HG03521 (cell line): Measurements from ENCODE around the gene PACS2.
A peak's percentile ranks its signal among the peaks of the same experiment; 100 is the strongest.
"Not testable (repeated sequence)": the region's sequence is repeated elsewhere in the genome, so short reads cannot be mapped to it uniquely, and the experiment has no call there.

Source experiments
- ATAC-seq: cut with Tn5 transposase; IDR thresholded peaks from one replicate; pipeline ENCODE4 v1.9.1; 2021; ENCODE audit warnings: mild to moderate bottlenecking, moderate library complexity; ENCODE audit not compliant: unreplicated experiment

PACS2 gene

DNA sequence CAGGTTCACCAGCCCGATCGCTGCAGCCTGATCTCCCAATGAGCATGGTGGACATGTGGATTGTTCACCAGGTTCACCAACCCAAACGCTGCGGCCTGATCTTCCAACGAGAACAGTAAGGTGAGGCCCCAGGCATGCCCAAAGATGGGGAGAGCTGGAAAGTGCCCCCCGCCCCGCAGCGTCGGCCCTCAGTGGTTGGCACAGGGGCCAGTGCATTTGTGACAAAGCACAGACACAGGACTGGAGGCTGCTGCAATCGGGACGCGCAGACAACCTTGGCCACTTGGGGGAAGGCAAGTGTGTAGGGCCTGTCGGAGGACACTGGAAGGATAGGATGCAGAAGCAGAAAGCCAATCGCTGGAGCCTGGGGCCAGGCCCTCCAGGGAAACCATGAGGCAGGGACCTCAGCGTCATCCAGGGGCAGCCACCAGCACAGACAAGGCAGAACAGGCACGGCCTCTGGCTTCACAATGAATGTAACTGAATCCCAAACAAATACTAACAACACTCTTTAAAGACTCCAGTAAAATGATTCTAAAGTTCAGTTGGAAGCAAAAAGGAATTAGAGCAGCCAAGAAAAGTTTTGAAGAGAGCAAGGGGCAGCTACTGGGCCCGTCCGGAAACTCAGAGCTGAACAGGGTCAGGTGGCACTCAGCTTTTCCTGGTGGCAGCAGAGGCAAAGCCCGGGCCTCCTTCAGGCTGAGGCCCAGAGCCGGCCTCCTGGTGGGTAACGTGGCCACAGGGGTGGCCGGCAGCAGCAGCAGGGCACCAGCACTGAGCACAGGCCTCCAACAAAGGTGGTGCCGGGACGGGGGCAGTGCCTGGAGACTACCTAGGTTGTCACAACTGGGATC is 27.1 kb upstream of the PACS2 start:
- no peak for ATAC-seq

DNA sequence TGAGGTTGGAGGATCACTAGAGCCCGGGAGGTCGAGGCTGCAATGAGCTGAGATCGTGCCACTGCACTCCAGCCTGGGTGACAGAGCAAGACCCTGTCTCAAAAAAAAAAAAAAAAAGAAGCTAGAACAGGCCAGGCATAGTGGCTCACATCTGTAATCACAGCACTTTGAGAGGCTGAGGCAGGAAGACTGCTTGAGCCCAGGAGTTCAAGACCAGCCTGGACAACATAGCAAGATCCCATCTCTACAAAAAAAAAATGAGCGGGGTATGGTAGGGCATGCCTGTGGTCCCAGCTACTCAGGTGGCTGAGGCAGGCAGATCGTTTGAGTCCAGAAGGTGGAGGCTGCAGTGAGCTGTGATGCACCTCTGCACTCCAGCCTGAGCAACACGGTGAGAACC is 25.6 kb upstream of the PACS2 start:
- ATAC-seq: not testable (repeated sequence)

DNA sequence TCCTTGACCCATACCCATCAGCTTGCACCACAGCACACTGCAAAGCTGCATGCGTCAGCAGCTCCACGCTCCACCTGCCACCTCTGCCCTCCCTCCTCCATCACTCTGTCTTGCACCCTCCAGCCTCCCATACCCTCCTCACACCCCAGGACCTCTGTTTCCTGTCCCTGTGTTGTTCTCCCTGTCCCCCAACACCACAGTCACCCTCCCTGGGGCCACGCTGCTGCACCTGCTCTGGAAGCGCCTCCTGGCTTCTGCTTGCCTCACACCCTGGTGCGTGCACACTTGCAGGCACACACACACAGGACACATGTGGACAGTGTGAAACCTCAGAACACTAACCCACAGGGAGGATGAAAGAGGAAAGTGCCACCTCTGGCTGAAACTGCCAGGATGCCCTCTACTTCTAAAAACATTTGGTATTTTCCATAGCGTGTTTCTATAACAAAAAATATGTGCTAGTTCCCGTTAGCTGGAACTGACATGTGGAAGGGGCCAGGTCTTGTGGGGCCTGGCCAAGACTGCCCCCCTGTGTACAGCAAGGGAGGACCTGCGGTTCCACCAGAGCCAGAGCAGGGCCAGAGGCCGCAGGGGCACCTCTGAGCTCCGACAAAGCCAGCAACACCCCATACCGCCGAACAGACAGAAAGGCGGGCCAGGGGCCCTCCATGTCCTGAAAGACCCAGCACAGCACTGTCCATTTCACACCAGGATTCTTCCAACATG is 23.8 kb upstream of the PACS2 start:
- no peak for ATAC-seq

DNA sequence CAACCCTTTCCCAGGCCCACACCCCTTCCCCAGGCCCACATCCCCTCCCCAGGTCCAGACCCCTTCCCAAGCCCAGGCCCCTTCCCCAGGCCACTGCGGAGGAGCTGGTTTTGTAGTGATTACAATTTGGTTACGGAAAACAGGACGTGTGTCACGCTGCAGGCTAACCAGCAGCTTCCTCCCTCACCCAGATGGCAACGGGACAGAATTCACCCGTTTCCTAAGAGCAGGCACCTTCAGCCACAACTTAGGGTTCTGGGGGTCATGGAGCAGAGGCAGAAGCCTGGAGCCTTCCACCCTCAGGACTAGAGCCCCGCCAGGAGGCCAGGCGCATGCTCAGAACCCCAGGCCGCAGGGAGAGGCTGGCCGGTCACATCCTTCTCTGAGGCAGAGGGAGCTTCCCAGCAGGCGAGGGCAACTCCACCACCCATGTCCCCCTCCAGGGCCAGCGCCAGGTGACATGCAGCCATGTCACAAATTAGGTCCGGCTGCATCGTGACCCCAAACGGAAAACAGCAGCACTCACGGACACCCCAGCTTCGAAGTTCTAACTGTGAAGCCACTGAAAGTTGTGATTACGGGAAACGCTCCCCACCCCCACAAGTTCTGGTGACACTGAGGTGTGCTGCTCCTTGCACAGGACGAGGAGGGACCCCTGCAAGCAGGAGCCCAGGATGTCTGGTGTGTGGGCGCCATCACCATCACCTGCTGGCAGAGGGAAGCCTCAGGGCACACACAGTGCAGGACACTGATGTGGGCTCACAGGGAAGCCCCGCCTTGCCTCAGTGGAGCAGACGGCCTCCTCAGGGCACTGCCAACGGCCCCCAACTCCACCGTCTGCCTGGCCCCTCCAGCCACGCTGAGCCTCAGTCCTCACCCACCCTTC is 21.5 kb upstream of the PACS2 start:
- ATAC-seq: no peak

DNA sequence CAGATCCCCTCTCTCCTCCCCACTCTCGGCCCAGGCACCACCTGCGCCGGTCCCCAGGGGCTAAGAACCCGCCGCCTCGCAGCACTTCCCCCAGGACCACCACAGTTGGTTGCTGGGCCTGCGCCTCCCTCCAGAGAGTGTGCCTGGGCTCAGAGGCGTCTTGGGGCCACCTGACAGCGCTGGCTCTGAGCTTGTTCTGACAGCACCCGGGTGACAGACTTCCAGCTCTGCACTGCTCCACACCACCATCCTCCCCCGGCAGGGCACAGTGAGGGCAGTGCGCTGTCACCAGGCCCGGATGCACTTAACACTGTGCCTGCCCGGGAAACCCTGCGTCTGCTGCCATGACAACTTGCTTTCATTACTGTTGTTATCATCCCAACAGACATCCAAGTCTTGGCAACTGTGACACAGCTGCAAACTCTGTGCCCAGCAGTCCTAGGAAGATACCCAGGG is 20.4 kb upstream of the PACS2 start:
- no peak for ATAC-seq

DNA sequence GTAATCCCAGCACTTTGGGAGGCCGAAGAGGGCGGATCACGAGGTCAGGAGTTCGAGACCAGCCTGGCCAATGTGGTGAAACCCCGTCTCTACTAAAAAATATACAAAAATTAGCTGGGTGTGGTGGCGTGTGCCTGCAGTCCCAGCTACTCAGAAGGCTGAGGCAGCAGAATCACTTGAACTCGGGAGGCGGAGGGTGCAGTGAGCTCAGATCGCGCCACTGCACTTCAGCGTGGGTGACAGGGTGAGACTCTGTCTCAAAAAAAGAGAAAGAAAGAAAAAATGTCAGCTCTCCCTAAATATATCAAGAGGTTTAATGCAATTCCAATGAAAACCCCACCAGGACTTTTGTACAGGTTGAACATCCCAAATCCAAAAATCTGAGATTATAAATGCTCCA is 17.2 kb upstream of the PACS2 start:
- not testable (repeated sequence) for ATAC-seq

DNA sequence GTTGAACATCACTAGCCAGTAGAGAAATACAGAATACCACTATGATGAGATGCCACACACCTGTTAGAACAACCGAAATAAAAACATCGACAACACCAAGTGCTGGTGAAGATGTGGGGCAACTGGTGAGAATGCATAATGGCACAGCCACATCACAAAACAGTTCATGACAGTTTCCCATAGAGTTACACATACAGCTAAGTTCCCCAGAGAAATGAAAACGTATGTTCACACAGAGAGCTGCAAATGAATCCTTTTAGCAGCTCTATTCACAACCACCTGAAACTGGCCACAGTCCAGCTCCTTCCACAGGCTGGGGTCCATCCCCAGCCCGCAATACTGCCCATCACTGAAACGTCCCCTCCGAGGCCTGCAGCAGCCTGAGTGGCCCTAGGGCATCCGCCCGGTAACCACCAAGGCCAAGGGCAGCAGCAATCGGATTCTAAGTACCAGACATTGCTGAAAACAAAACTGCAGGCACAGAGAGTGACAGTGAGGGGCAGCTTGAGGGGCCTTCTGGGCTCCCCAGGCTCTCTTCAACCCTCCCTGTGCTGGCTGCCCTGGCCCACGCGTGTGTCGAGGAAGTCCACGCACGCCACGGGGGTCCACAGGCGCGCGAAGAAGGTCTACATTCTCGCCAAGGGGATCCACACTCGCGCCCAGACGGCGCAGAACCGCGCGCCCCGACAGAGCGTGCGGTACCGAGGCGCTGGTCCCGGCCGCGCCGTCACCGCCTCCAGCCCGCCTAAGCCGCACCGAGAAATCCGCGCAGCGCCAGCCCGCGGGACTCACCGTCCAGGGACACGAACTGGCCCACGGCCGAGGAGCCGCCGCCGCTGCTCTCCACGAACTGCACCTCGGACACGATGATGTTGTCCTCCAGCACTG is 14.7 kb upstream of the PACS2 start:
- ATAC-seq: peak; percentile 13

DNA sequence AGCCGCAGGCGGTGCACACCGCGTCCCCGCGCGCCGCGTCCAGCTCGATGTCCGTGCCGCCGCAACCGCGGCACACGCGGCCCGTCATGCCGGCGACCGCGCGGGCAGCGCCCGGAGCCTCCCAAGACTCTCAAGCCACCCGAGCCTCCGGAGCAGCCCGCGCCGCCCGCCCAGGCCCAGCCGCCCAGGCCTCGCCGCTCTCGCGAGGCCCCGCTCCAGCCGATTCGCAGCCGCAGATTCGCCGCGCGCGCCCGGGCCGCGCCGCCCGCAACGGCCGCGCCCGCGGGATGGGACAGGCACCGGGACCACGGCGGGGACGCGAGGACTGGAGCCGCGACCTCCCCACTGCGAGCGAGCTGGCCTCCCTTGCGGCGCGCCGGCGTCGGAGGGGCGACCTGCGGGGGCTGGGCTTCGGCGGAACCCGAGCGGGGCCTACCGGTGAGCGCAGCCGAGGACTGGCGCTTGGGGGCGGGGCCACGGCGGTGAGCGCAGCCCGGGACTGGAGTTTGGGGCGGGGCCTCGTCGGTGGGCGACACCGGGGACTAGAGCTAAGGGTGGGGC is 13.9 kb upstream of the PACS2 start, which contains the start of gene BRF1:
Gene BRF1, minus strand, starts transcription at position 460 of the 561 bp plus-strand sequence. Its CDS starts 372 bp downstream, at position 88.
- peak; percentile 83 for ATAC-seq

DNA sequence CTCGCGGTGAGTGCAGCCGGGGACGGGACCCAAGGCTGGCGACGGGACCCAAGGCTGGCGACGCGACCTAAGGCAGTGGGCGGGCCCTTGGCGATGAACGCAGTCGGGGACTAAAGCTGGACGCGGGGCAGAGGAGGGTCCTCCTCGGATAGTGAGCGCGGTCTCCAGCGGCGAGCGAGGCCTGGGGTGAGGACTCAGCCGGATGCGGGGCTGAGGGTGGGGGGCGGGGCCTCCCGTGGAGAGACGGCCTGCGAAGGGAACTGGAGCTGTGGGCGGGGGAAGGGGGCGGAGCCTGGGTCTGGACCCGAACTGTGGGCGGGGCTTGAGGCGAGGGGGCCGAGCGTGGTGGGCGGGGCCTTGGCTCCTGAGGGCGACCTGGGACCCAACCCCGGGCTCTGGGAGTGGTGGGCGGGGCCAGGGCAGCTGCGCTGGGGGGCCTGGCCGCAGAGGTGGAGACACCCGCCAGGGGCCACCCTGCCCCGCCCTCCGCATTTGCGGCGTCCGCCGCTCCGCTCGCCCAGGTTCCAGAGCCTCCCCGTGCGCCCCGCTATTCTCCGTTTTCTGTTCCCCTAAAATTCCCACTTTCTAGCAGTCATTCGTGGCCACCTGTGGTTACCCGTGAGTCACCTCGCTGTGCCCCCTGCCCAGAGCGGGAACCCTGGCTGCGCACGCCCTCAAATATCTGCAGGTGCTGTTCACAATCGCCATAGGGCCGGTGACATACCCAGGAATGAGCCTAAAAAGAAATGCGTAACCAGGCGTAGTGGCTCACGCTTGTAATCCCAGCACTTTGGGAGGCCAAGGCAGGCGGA is 13.2 kb upstream of the PACS2 start:
- ATAC-seq: peak; percentile 58

DNA sequence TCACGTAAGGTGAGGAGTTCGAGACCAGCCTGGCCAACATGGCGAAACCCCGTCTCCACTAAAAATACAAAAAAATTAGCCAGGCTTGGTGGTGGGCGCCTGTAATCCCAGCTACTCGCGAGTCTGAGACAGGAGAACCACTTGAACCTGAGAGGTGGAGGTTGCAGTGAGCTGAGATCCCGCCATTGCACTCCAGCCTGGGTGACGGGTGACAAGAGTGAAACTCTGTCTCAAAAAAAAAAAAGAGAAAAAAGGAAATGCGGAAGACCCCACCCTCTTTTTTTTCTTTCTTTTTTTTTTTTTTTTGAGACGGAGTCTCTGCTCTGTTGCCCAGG is 12.7 kb upstream of the PACS2 start:
- ATAC-seq: not testable (repeated sequence)

DNA sequence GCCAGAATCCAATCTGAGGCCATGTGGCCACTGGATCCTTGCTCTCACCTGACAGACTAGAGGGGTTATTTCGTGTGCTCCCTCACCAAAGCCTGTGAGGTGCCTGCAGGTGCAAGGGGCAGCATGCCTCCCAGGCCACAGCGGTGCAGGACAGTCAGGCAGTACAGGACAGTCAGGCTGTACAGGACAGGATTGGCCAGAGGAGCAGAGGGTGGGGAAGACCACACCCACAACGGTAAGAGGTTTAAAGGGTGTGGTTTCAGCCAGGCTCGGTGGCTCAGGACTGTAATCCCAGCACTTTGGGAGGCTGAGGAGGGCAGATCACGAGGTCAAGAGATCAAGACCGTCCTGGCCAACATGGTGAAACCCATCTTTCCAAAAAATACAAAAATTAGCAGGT is 10.6 kb upstream of the PACS2 start:
- ATAC-seq: no peak

DNA sequence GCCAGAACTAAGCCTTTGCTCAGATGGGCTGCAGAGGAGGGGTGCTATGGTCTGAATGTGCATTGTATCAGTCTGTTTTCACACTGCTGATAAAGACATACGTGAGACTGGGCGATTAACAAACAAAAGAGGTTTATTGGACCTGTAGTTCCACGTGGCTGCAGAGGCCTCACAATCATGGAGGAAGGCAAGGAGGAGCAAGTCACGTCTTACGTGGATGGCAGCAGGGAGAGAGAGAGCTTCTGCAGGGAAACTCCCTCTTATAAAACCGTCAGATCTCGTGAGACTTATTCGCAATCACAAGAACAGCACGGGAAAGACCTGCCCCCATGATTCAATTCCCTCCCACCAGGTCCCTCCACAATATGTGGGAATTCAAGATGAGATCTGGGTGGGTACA is 10.0 kb upstream of the PACS2 start:
- no peak for ATAC-seq

DNA sequence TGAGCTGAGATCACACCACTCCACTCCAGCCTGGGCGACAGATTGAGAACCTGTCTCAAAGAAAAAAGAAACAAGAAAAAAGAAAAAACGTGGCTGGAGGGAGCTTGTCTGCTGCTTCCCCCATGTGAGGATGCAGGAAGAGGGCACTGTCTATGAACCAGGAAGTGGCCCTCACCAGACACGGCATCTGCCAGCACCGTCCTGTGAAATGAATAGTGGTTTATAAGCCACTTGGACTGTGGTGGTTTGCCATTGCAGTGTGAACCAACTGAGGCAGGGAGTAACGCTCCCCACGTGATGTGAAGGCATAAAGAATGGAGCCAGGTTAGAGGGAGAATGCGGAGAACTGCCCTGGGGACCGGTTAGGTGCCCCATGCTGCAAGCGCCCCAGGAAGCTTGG is 9.2 kb upstream of the PACS2 start:
- no peak for ATAC-seq

DNA sequence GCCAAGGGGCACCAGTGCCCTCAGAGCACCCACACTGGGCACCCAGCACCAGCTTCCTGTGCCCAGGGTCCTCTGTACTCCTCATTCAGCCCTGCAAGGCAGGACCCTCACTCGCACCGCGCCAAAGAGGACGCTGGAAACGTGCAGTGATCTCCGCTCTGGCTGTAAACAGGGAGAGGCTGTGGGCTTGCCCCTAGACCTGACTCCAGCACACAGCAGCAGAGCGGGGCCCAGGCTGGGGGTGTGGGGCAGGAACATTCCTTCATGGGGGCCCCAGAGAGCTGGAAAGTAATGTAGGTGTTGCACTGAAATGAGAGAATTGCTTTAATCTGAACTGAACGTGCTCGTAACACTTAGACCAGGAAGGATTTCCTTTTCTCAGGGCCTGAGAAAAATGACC is 8.8 kb upstream of the PACS2 start:
- no peak for ATAC-seq

DNA sequence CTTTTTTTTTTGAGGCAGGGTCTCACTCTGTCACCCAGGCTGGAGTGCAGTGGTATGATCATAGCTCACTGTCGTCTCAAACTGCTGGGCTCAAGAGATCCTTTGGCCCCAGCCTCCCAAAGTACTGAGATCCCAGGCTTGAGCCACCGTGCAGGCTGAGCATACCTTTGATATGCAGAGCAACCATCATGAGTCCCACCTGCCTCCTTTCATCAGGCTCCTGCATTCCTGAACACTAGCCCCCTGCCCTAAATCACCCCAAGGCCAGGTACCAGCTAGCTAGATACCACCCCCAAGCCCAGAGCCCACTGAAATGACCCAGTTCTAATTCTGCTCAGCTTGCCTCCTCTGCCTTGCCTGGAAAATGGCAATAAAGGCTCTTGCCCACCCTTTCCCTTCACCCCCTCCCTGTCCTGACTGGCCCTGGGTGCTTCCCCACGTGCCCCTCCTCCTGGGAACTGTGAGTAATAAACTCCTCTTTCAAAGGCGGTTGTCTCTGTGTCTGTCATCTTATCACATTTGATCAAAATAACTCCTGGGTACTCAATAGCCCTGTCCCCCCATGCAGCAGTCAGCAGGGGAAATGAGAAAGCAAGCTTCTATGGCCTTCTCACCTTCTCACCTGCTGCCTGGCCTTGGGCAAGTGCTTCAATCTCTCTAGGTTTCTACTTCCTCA is 7.4 kb upstream of the PACS2 start:
- ATAC-seq: no peak

DNA sequence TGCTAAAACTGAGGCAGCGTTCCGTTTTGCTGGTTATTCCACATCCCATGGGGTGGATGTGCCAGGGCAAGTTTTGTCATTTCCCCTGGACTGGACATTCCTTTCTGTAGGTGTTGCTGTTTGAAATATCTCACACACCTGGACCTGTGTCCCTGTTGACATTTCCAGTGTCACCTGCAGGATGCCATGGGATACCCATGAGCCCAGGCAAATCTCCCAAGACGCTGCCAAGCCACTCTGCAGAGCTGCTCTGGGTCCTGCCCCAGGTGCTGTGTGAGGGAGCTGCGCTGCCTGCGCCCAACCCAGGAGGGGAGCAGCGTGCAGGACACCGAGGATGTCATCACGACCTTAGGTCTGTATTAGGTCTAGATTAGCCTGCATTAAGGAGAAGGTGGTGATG is 5.2 kb upstream of the PACS2 start:
- ATAC-seq: no peak

DNA sequence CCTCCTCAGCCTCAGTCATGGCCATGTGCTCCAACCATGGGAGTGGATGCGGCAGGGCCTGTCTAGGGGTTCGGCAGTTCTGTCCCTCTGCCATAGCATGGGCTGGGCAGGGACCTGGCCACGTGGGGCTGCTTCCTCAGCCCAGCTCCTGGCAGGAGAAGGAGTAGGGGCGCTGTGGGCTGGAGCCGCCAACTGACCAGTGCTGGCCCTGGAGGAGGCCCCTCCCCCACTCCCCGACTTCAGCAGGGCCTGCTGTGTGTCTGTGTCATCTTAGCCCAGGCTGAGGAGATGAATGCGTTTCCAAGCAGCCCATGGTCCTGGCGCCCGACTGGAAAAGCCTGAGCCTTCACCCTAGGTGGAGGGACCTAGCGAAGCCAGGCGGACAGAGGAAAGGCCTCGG is 2.7 kb upstream of the PACS2 start:
- ATAC-seq: no peak

DNA sequence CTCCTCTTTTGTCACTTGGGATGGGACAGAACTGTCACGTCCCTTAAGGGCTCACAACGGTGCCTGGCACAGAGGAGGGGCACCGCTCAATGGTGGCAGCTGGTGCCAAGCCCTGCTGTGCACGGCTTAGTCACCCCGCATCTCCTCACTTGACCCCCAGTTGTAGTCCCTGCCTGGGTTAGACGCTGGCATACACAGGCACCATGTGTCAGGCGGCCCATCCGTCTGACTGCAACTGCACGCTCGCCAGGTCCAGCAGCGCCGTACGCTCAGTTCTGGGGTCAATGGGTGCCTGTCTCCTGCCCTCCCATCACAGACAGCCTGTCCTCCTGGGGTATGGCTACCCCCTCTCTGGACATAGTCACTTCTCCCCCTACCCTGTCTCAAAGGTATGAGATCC is 1.6 kb upstream of the PACS2 start:
- no peak for ATAC-seq
